Peyer's patch (tissue), 4 donors: ENCODE results near the gene ZNF471.

Source experiments
- CTCF ChIP-seq, 6 experiments: fragments of 450-650 bp in 4 of 6; fragments of 200-600 bp in 2 of 6; sonication (generic) in 1 of 6; IDR thresholded peaks; one replicate each; pipeline ENCODE4 v1.5.1; 2017 to 2019; ENCODE audit warnings: antibody characterized with exemption in 6 of 6, mild to moderate bottlenecking in 3 of 6, moderate library complexity in 1 of 6
- POLR2A ChIP-seq, 2 donors: fragments of 450-650 bp; IDR thresholded peaks; one replicate each; pipeline ENCODE4 v1.5.1; 2017; ENCODE audit warnings: antibody characterized with exemption in 2 of 2, mild to moderate bottlenecking in 2 of 2, moderate library complexity in 2 of 2

- no peak for TF ChIP-seq CTCF (IDR thresholded peaks at IDR 0.05)
- no peak for TF ChIP-seq POLR2A (IDR thresholded peaks at IDR 0.05)
These were observed 30.8 kb upstream of the ZNF471 start, which contains the start of gene ZNF667 for GRCh38 chr19:56476651-56477428.
